ENCODE results near the gene IQSEC1. TPM values are rescaled to one million over a fixed set of nuclear protein-coding genes. Genes with fewer than 3 reads are reported as not detected.

Gene IQSEC1
- total and polyA plus RNA-seq, 10 of the 15 experiments (the other 5 are each of a cell fraction or from before 2014, with no cell fraction given) = 0.92 to 55.2 (median 8.5) TPM

GRCh38 chr3:12938258-12938711, 134.9 kb downstream of the IQSEC1 start (continued):
- no peak for TF ChIP-seq PAX5 (IDR thresholded peaks at IDR 0.05; ENCODE audit: borderline replicate concordance, low read depth, low read length)
- no peak for TF ChIP-seq CHD2 (IDR thresholded peaks at IDR 0.05; ENCODE audit: borderline replicate concordance, low read depth, low read length)
- no peak for TF ChIP-seq TARDBP (IDR thresholded peaks at IDR 0.05; ENCODE audit: borderline replicate concordance)

- H3K27ac ChIP-seq (ENCODE audit: control insufficient read depth, insufficient read depth) = no peak overlapping the region
- intact Hi-C loops (cut with micrococcal nuclease; ENCODE audit: unreplicated experiment) = no loop called here
- H3K79me2 ChIP-seq (ENCODE audit: control insufficient read depth, insufficient read depth, low read length) = no peaks in the 10 kb centered on the region; the same call in 1 of the 2 replicates
- no peak overlapping the region for H3K9ac ChIP-seq (ENCODE audit: control insufficient read depth, insufficient read depth, low read length)
- H3K4me3 ChIP-seq = no peak overlapping the region
- H3K4me1 ChIP-seq (ENCODE audit: control insufficient read depth, insufficient read depth, low read length) = no peaks in the 10 kb centered on the region
- in situ Hi-C loops (cut with MboI) = no loop called here
- H2AFZ ChIP-seq (ENCODE audit: control insufficient read depth, low read depth, low read length) = no peak overlapping the region
- RAD21 ChIA-PET (ENCODE audit: unreplicated experiment) = no interaction called here
- DNase-seq (ENCODE audit: low read depth, low spot score) (no peak), FAIRE-seq (no peak), ATAC-seq (no peak)
- peaks cover 29 to 41% of the 10 kb centered on the region in 2 experiments for H3K36me3 ChIP-seq (ENCODE audit: control insufficient read depth in 2 of 2, insufficient read depth in 2 of 2, low read length in 1 of 2)
- BruUV-seq (replicated peaks) = no TSS peak
- 95% methylated on average over 56 of the region's 67 CpGs for WGBS (ENCODE audit: insufficient coverage, insufficient replicate concordance, low lambda C conversion rate, missing lambda C conversion rate)
- CTCF ChIA-PET = no interaction called here
- no peaks in the 10 kb centered on the region for H3K27me3 ChIP-seq (replicated peaks in 1 of 2; ENCODE audit: control insufficient read depth in 2 of 2, insufficient read depth in 2 of 2, low read length in 1 of 2)
- POLR2A ChIA-PET = no interaction called here
- no peak overlapping the region for H3K4me2 ChIP-seq (ENCODE audit: control insufficient read depth, insufficient read depth)
- no peaks in the 10 kb centered on the region for H3K9me3 ChIP-seq (replicated peaks; ENCODE audit: control insufficient read depth, insufficient read depth, low read length)
- H4K20me1 ChIP-seq (ENCODE audit: control insufficient read depth, insufficient read depth) = no peaks in the 10 kb centered on the region
- SMC1A ChIA-PET (ENCODE audit: uncharacterized antibody, unreplicated experiment) = no interaction called here
- TF ChIP-seq SUZ12 (IDR thresholded peaks at IDR 0.05; ENCODE audit: unreplicated experiment) = no peak
- no peak for TF ChIP-seq KDM1A (IDR thresholded peaks at IDR 0.05; ENCODE audit: borderline replicate concordance)
- no peak for TF ChIP-seq POLR2AphosphoS2 (IDR thresholded peaks at IDR 0.05; ENCODE audit: low read depth, low read length)
- no peak for TF ChIP-seq MEF2A (IDR thresholded peaks at IDR 0.05; ENCODE audit: insufficient read depth, low read depth, low read length)
- TF ChIP-seq NFYA (IDR thresholded peaks at IDR 0.05; ENCODE audit: borderline replicate concordance, low read depth, low read length) = no peak
- no peak for TF ChIP-seq JUND (IDR thresholded peaks at IDR 0.05; ENCODE audit: low read depth, low read length)
- no peak for TF ChIP-seq ZNF207 (IDR thresholded peaks at IDR 0.05; ENCODE audit: borderline replicate concordance)
- no peak for TF ChIP-seq IKZF1 (conservative IDR thresholded peaks at IDR 0.05)
- no peak for TF ChIP-seq ATF7 (IDR thresholded peaks at IDR 0.05; ENCODE audit: low read depth)
- TF ChIP-seq BRCA1 (IDR thresholded peaks at IDR 0.05; ENCODE audit: low read depth, low read length) = no peak
- TF ChIP-seq RBBP5 (conservative IDR thresholded peaks at IDR 0.05) = no peak
- no peak for TF ChIP-seq BMI1 (IDR thresholded peaks at IDR 0.05; ENCODE audit: borderline replicate concordance)
- TF ChIP-seq ZZZ3 (IDR thresholded peaks at IDR 0.05; ENCODE audit: control insufficient read depth, insufficient read length, low read depth) = no peak
- no peak for TF ChIP-seq MTA3 (IDR thresholded peaks at IDR 0.05; ENCODE audit: borderline replicate concordance, low read length)
- TF ChIP-seq EED (IDR thresholded peaks at IDR 0.05; ENCODE audit: low read depth) = no peak
- no peak for TF ChIP-seq E4F1 (IDR thresholded peaks at IDR 0.05; ENCODE audit: borderline replicate concordance, partially characterized antibody)
- no peak for TF ChIP-seq FOXM1 (IDR thresholded peaks at IDR 0.05; ENCODE audit: low read depth, low read length)
Measured at GRCh38 chr3:12935861-12936830, 137.1 kb downstream of the IQSEC1 start.

All from GM12878 (cell line).